IPS DF 6.9 (cell line): Measurements from ENCODE around the gene ARID5A.

Source experiments
- DNase-seq: peaks from one replicate; pipeline ENCODE4 v3.0.0-alpha.2; 2013; ENCODE audit warnings: low read depth, low spot score
- H3K27ac ChIP-seq: one replicate; pipeline ENCODE4 v1.5.1; 2013; ENCODE audit warnings: low read length, control low read depth
- H3K27me3 ChIP-seq: 2 replicates; pipeline ENCODE4 v1.6.1; 2013; ENCODE audit warnings: mild to moderate bottlenecking, low read length; ENCODE audit not compliant: control insufficient read depth, insufficient read depth
- H3K36me3 ChIP-seq: 2 replicates; pipeline ENCODE4 v1.6.1; 2013; ENCODE audit warnings: low read length; ENCODE audit not compliant: control insufficient read depth, insufficient read depth
- H3K4me1 ChIP-seq: 2 replicates; pipeline ENCODE4 v1.6.1; 2013; ENCODE audit warnings: low read length; ENCODE audit not compliant: control insufficient read depth, insufficient read depth
- H3K4me3 ChIP-seq: 2 replicates; pipeline ENCODE4 v1.5.1; 2013; ENCODE audit warnings: mild to moderate bottlenecking, low read length
- H3K9me3 ChIP-seq: 2 replicates; pipeline ENCODE4 v1.6.1; 2013; ENCODE audit warnings: low read length, inconsistent platforms; ENCODE audit not compliant: control insufficient read depth, insufficient read depth
- WGBS: extraction: QIAGEN DNeasy Blood & Tissue Kit; methylation state at CpG from one replicate; pipeline ENCODE4 v1.1.7; 2013; ENCODE audit warnings: mixed read lengths, missing lambda C conversion rate; ENCODE audit not compliant: insufficient read length, insufficient coverage; 5-methylcytosine and 5-hydroxymethylcytosine counted together

Gene ARID5A

GRCh38 chr2:96542357-96542977 lies 5.9 kb downstream of the ARID5A start:
- Histone ChIP-seq H3K27me3 (peaks cover 17% of the 10 kb centered on the region), H3K9me3 (no peaks in the 10 kb centered on the region), H3K36me3 (no peaks in the 10 kb centered on the region), H3K27ac (no peak overlapping the region), H3K4me1 (peaks cover 19% of the 10 kb centered on the region), H3K4me3 (no peak overlapping the region)
- no CpG with 5 or more reads among the region's 8 CpGs for WGBS
- no peak for DNase-seq

- WGBS: no CpG with 5 or more reads among the region's 5 CpGs
These were observed 9.8 kb downstream of the ARID5A start for GRCh38 chr2:96546321-96546720.

GRCh38 chr2:96546797-96547196 lies 10.2 kb downstream of the ARID5A start:
- Histone ChIP-seq H3K36me3 (no peaks in the 10 kb centered on the region; the same call in 1 of the 2 replicates), H3K27ac (no peak overlapping the region), H3K27me3 (no peaks in the 10 kb centered on the region), H3K4me3 (no peak overlapping the region), H3K9me3 (no peaks in the 10 kb centered on the region), H3K4me1 (peaks cover 3% of the 10 kb centered on the region; the same call in 1 of the 2 replicates)
- WGBS: no CpG with 5 or more reads among the region's 8 CpGs
- no peak for DNase-seq

More at GRCh38 chr2:96546321-96546720, 9.8 kb downstream of the ARID5A start:
- Histone ChIP-seq H3K9me3 (no peaks in the 10 kb centered on the region), H3K36me3 (no peaks in the 10 kb centered on the region), H3K27me3 (no peaks in the 10 kb centered on the region), H3K4me3 (no peak overlapping the region), H3K27ac (no peak overlapping the region), H3K4me1 (peaks cover 3% of the 10 kb centered on the region; the same call in 1 of the 2 replicates)
- DNase-seq: no peak

GRCh38 chr2:96547203-96547641 lies 10.7 kb downstream of the ARID5A start:
- H3K4me1 ChIP-seq: peaks cover 3% of the 10 kb centered on the region; the same call in 1 of the 2 replicates
- H3K27me3 ChIP-seq: no peaks in the 10 kb centered on the region
- WGBS: no CpG with 5 or more reads among the region's 7 CpGs
- no peak overlapping the region for H3K4me3 ChIP-seq
- no peaks in the 10 kb centered on the region for H3K9me3 ChIP-seq
- H3K36me3 ChIP-seq: peaks cover 2% of the 10 kb centered on the region; the same call in 1 of the 2 replicates
- no peak for DNase-seq
- H3K27ac ChIP-seq: no peak overlapping the region

- no peaks in the 10 kb centered on the region for H3K9me3 ChIP-seq
- no peak overlapping the region for H3K27ac ChIP-seq
- H3K4me1 ChIP-seq: peaks cover 3% of the 10 kb centered on the region; the same call in 1 of the 2 replicates
- WGBS: no CpG with 5 or more reads among the region's 6 CpGs
- no peaks in the 10 kb centered on the region for H3K27me3 ChIP-seq
- H3K4me3 ChIP-seq: no peak overlapping the region
- DNase-seq: no peak
- H3K36me3 ChIP-seq: peaks cover 2% of the 10 kb centered on the region; the same call in 1 of the 2 replicates
These were observed 11.2 kb downstream of the ARID5A start for GRCh38 chr2:96547731-96548171.

- no peak overlapping the region for H3K4me3 ChIP-seq
- no peaks in the 10 kb centered on the region for H3K27me3 ChIP-seq
- H3K4me1 ChIP-seq: peaks cover 3% of the 10 kb centered on the region; the same call in 1 of the 2 replicates
- H3K27ac ChIP-seq: no peak overlapping the region
- H3K9me3 ChIP-seq: no peaks in the 10 kb centered on the region
- peaks cover 2% of the 10 kb centered on the region; the same call in 1 of the 2 replicates for H3K36me3 ChIP-seq
- DNase-seq: no peak
- no CpG with 5 or more reads among the region's 24 CpGs for WGBS
These were observed 12.3 kb downstream of the ARID5A start for GRCh38 chr2:96548558-96549465.

- peaks cover 2% of the 10 kb centered on the region; the same call in 1 of the 2 replicates for H3K36me3 ChIP-seq
- no peak overlapping the region for H3K4me3 ChIP-seq
- no peak for DNase-seq
- H3K4me1 ChIP-seq: peaks cover 3% of the 10 kb centered on the region; the same call in 1 of the 2 replicates
- WGBS: no CpG with 5 or more reads among the region's 4 CpGs
- H3K9me3 ChIP-seq: no peaks in the 10 kb centered on the region
- no peaks in the 10 kb centered on the region for H3K27me3 ChIP-seq
- H3K27ac ChIP-seq: no peak overlapping the region
These were observed 12.9 kb downstream of the ARID5A start for GRCh38 chr2:96549466-96549785.

GRCh38 chr2:96549967-96550786 lies 13.6 kb downstream of the ARID5A start:
- Histone ChIP-seq H3K27me3 (no peaks in the 10 kb centered on the region), H3K4me3 (no peak overlapping the region), H3K9me3 (no peaks in the 10 kb centered on the region), H3K4me1 (peaks cover 5% of the 10 kb centered on the region; the same call in 1 of the 2 replicates), H3K27ac (no peak overlapping the region), H3K36me3 (peaks cover 2% of the 10 kb centered on the region; the same call in 1 of the 2 replicates)
- no CpG with 5 or more reads among the region's 61 CpGs for WGBS
- no peak for DNase-seq

GRCh38 chr2:96550787-96551604 lies 14.4 kb downstream of the ARID5A start:
- Histone ChIP-seq H3K27ac (no peak overlapping the region), H3K9me3 (no peaks in the 10 kb centered on the region), H3K4me1 (peaks cover 5% of the 10 kb centered on the region; the same call in 1 of the 2 replicates), H3K4me3 (no peak overlapping the region), H3K36me3 (peaks cover 2% of the 10 kb centered on the region; the same call in 1 of the 2 replicates), H3K27me3 (no peaks in the 10 kb centered on the region)
- no CpG with 5 or more reads among the region's 14 CpGs for WGBS
- no peak for DNase-seq
